Fibroblast of skin of back (primary cell): ENCODE measurements around the gene LAYN.

Experiments used
- DNase-seq: peaks from one replicate; pipeline ENCODE4 v3.0.0-alpha.2; 2013

The LAYN gene

DNA sequence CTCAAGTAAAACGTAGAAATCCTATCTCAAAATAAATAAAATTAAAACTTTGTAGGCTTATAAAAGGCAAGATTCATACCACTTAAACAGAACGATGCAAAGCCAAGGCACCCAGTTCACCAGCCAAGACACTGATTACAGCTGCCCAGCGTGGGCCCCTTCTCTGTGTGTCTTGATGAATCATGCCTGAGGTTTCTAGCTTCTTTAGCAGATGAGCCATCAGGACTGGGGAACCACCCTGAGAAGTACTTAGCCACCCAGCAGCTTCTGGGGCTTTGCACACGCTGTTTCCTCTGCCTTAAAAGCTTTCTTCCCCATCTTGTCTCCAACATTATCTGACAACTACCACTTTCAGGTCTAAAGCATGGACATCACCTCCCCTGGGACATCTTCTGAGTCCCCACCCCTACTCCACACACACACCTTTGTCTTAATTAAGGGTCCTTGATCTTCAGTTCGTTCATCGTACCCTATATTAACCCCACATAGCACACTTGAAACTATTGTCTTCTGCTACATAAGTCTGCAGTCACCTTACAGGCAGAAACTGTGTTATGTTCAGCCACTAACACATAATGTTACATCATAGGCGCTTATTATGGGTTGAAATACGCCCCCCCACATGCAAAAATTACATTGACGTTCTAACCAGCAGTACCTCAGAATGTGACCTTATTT, 8.7 kb upstream of the LAYN start:
- DNase-seq = peak; percentile 94

- DNase-seq = no peak
Measured at GRCh38 chr11:111532365-111532709, 8.2 kb upstream of the LAYN start.

- no peak for DNase-seq
Measured at GRCh38 chr11:111535281-111535680, 5.2 kb upstream of the LAYN start.

GRCh38 chr11:111537336-111537860, 3.1 kb upstream of the LAYN start:
- DNase-seq = no peak

DNA sequence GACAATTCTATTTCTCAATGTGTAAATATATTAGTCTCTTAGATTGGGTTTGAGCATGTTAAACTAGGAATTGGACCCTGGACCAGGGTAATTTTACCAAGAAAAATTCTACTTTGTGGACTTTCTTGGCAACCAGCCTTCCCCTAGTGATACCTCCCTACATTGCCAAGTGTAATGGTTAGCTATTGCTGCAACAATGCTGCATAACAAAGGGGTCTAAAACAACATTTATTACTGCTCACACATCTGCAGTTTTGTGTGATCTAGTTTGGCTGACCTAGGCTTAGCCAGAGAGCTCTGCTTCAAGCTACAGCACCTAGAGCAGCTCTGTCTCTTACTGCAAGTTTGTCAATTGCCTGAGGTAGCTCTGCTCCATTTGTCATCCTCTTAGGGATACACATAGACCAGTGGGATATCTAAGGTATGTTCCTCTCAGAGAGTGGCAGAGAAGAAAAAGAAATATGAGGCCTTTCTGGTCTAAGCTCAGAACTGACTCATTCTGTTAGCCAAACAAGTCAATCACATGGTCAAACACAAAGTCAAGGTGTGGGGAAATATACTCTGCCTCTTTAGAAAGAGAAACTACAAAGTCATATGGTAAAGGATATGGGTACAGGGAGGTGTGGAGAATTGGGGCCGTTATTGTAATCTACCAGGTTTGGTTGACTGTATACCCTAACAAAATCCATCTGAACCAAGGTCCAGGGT, 2.0 kb upstream of the LAYN start:
- no peak for DNase-seq

DNA sequence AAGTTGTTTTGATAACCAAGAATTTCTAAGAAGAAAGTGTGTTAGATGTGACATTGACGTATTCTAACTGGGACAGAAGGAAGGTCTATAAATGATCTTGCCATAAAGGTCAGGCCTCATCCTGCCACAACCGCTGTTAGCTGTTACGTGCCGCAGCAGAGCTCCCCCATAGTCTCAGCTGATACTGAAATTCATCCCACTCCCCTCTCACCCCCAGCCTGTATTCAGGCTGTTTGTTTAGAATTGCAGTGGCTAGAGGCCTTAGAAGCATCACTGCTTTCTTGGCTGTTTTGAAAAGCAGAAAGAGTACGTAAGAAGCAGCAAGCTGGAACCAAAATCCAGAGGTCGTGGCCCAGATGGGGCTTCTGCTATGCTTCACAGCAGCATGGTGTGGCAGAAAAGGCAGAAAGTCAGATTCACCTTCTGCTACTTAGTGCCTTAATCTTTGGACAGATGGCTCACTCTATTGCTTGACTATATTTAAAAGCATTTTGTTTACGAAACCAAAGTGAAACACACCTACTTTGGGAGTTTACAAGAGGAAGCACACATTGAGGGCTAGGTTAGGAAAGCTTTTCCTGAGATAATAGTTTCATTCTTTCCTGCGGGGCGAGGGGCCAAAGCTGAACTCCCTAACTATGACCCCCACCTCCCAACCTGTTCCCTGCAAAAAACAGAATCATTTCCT, 950 bp upstream of the LAYN start:
- DNase-seq = no peak

DNA sequence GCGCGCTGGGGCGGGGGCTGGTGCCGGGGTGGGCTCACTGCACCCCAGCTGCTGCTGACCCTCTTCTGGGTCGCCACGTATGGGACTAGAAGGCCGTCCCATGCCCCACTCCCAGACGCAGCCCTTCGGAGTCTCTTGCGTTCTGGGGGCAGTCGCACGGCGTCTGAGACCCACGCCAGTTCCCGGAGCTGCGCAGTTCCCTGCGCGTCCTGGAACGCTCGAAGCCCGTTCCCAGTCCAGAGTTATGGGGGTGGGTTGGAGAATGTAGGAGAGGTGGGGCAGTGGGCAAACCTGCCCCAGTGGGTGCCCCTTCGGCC, 375 bp downstream of the LAYN start:
- no peak for DNase-seq

DNA sequence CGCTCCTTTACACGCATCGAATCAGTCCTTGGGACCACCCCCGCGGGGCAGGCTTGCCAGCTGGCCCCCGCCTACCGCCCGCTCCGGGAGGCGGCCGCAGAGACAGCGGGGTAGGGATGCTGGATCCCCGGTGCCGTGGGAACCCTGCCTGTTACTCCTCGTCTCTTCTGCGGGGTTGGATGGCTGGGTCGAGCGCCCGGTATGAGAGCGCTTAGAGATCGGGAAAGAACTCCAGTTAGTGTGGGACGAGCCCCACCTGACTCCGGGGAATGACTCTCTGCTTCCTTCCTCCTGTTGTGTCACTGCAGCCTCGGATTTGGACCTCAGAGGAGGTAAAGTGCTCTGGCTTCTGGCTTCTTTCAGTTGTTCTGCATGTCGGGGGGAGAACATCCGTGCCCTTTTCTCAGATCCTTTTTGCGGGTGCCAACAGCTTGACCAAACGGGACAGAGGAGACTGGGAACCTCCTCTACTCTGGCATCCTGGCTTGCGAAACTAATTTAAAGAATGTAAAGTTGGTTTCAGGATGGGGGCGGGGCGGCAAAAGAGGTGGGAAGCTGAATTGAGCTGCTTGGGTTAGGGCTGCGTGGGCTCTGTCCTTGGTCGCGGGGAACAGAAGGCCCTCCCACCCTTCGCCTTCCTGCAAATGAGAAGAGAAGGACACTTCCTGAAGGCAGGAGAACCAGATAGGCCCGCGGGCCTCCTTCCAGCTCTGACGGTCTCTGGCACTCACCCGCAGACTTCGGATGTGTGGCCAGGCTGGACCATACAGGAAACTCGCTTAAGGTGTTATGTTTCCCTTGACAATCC, 938 bp downstream of the LAYN start:
- DNase-seq = peak; percentile 77

GRCh38 chr11:111542606-111543275, 2.2 kb downstream of the LAYN start:
- no peak for DNase-seq

GRCh38 chr11:111548525-111548924, 8.0 kb downstream of the LAYN start:
- no peak for DNase-seq

DNA sequence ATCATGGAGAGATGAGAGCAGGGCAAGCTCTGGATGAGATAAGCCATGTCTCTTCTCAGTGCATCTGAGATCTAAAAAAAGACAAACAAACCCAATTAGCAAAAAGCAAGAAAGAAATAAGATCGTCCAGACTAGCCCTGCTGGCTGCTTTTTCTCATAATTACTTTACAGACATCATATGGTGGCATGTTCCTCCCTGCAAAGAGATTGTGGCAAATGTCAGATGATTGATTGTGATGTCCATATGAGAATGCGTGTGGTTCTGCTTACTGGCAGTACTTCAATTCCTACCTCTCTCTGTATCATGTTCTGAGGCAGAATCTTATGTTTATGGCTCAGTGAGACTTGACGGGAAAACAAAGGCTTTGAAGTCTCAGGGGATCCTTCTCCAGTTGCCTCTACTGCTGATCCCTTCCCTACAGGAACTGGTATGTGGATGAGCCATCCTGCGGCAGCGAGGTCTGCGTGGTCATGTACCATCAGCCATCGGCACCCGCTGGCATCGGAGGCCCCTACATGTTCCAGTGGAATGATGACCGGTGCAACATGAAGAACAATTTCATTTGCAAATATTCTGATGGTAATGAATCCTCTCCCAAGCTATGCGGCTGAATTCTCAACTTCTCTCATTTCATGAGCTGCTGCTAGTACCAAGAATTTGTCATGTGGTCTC, 8.8 kb downstream of the LAYN start:
- no peak for DNase-seq

- no peak for DNase-seq
Measured at GRCh38 chr11:111549869-111550203, 9.3 kb downstream of the LAYN start.

DNA sequence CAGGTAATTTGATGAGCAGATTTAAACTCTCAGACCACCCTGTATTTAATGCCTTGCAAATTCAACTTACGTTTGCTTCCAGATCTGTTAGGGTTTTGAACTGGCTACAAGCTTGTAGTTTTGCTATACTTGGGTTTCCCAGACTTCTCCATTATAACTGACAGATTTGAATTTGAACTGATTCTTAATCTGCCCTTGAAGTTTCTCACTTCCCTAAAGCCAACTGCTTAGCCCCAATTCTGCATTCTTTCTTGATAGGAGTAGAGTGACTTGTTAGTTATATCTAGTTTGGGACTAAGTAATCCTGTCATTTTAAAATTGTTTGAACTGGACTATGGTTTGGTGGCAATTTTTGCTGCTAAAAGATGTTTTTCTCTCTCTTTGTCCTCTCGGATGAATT, 9.7 kb downstream of the LAYN start:
- no peak for DNase-seq

GRCh38 chr11:111554532-111554931, 14.0 kb downstream of the LAYN start:
- DNase-seq = no peak

DNA sequence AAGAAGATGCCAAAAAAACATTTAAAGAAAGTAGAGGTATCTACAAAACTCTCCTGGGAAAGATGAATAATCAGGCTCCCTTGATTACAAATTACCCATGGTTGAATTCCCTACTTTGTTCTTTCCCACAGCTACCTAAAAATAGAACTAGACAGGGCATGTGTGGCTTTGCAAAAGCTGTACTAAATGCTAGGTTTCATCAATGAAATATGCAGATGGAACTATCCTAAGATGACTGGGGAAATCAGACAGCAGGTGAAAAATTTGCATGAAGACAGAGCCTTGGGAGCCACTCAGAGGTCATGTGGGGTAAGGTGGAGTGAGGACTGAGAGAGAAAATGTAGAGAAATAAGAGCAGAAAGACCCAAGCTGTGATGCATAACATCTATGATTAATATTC, 14.7 kb downstream of the LAYN start:
- peak; percentile 70 for DNase-seq

DNA sequence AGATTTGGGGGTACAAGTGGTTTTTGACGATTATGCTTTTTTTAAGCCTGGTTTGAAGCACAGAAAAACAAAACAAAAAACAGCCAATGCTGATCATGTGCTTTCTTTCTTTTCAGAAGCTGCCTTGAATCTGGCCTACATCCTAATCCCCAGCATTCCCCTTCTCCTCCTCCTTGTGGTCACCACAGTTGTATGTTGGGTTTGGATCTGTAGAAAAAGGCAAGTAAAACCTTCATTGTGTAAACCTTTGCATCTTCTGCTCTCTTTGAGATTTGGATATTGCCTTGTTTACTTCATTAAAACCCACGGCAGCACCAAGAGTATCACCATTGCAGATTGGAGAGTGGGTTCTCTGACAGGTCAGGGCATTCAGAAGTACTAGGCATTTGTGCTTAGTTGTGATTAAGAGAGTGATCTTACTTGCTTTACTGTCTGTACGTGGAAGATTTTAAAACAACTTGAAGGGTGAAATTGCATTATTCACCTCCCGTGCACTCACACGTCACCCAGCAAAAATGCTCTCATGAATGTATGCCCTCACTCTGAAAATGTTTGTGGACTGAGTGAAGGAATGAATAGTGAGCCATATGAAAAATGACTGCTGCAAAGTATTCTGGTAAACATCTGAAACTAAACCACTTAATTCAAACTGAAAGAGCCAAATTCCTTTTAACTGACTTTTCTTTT, 17.0 kb downstream of the LAYN start:
- peak; percentile 99 for DNase-seq

DNA sequence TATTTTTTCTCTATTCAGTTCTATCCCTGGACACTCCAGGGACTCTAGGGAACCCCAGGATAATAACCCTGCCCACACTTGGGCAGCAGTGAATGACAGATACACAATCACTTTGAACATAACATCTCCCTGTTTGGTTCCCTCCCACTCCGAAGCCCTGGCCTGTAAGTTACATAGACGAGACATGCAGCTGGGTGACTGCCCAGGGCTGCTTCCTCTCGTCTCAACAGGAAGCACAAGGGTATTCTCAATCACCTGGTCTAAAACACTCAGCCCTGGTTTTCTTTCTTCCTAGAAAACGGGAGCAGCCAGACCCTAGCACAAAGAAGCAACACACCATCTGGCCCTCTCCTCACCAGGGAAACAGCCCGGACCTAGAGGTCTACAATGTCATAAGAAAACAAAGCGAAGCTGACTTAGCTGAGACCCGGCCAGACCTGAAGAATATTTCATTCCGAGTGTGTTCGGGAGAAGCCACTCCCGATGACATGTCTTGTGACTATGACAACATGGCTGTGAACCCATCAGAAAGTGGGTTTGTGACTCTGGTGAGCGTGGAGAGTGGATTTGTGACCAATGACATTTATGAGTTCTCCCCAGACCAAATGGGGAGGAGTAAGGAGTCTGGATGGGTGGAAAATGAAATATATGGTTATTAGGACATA, 19.4 kb downstream of the LAYN start:
- DNase-seq = no peak

- no peak for DNase-seq
Measured at GRCh38 chr11:111560800-111561199, 20.3 kb downstream of the LAYN start.

DNA sequence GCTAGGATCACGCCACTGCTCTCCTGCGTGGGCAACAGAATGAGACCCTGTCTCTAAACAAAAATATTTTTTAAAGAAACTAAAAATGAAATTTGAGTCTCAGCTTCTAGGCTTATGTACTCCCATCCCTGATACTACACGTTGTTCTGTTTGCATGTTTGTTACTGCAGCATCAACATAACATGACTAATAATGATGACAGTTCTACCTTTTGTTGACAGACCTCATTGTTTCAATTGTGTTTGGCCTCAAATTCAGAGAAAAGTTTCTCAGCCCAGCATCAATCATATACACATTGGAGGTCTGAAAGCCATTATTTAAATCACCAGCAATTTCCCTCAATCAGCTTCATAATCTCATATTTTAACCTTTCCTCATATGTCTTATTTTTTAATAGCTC, 20.8 kb downstream of the LAYN start:
- DNase-seq = no peak

DNA sequence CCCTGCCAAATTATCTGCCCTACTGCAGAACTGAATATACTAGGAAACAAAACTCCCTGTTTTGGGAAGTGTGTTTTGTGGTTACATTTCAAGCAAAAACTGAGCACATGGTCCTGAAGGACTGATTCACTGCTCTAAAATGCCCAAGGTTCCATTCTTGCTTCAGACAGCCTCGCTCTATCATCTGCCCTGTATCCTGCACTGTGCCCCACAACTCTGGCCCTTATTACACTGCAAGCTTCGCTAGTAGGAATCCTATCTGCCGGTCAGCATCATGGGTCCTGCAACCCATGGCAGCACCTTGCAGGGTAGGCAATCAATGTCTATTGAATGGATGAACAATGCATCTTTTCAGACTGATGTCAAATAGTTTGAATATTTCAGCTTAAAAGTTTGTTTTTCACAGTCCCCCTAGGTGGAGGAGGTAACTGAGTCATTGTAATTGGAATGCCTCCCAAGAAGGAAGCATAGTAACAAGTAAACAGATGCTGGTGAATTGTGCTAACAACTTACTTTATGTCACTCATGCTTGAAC, 21.3 kb downstream of the LAYN start:
- DNase-seq = peak; percentile 56
